Left lung (tissue), 10 donors: ENCODE data around the gene COLGALT1. TPM values are rescaled to one million over a fixed set of nuclear protein-coding genes. Genes with fewer than 3 reads are reported as not detected.
A peak's percentile ranks its signal among the peaks of the same experiment; 100 is the strongest.
"Not testable (repeated sequence)": the region's sequence is repeated elsewhere in the genome, so short reads cannot be mapped to it uniquely, and the experiment has no call there.

Experiments
- ATAC-seq: fragments of 200-7000 bp; cut with Tn5 transposase; one replicate; pipeline ENCODE4 v1.9.1; 2020; ENCODE audit warnings: moderate library complexity
- DNase-seq, 4 donors: peaks; one replicate each; pipeline ENCODE4 v3.0.0-alpha.2; 2013 to 2020
- H3K27ac ChIP-seq, 2 donors: fragments of 200-600 bp; sonication (generic) in 1 of 2; one replicate each; pipeline versions ENCODE4 v1.5.0 to v1.8.0; 2020 to 2021
- H3K27me3 ChIP-seq, 2 donors: fragments of 200-600 bp; sonication (generic) in 1 of 2; one replicate each; pipeline versions ENCODE4 v1.5.0 to v1.8.0; 2020 to 2021
- H3K36me3 ChIP-seq, 2 donors: fragments of 200-600 bp; sonication (generic) in 1 of 2; one replicate each; pipeline versions ENCODE4 v1.5.0 to v1.8.0; 2020 to 2021
- H3K4me1 ChIP-seq, 2 donors: fragments of 200-600 bp; one replicate each; pipeline ENCODE4 v1.8.0; 2021
- H3K4me3 ChIP-seq, 2 donors: fragments of 200-600 bp; sonication (generic) in 1 of 2; one replicate each; pipeline versions ENCODE4 v1.5.0 to v1.8.0; 2020 to 2021; ENCODE audit warnings: mild to moderate bottlenecking in 1 of 2
- H3K9me3 ChIP-seq, 2 donors: fragments of 200-600 bp; sonication (generic) in 1 of 2; one replicate each; pipeline versions ENCODE4 v1.5.0 to v1.8.0; 2020 to 2021
- CTCF ChIP-seq, 2 donors: fragments of 200-600 bp; sonication (generic) in 1 of 2; IDR thresholded peaks; one replicate each; pipeline versions ENCODE4 v1.5.0 to v1.8.0; 2021; ENCODE audit warnings: antibody characterized with exemption in 2 of 2
- intact Hi-C, 2 donors: fragments of 100-400 bp; cut with DNase I; formaldehyde crosslinking; loops; one replicate each; pipeline versions ENCODE4 v1.11.2 to v1.14.2; 2022
- polyA plus RNA-seq, 6 donors: library from polyadenylated mRNA; unstranded; fragments of 120-200 nt; gene quantifications; one replicate each; pipeline ENCODE4 v1.2.1, GENCODE V29; 2013; ENCODE audit not compliant: insufficient read length in 6 of 6
- total RNA-seq, 2 donors: library from RNA; stranded (reverse); fragmentation: NEBNext Ultra II Directional; extraction: Animal tissue kit (Norgen Biotek cat#: 25700); gene quantifications; one replicate each; pipeline ENCODE4 v1.2.1, GENCODE V29; 2021
- donor health status: DM: no; HTN: yes; CAD: no.
- donor health status: DM: no; HTN: no; CAD: no.

COLGALT1 gene
- total and polyA plus RNA-seq, 8 donors = 57.0 to 170 (median 65.1) TPM

GRCh38 chr19:17590866-17591265 is 35.4 kb downstream of the COLGALT1 start:
- Histone ChIP-seq H3K27me3 (peaks cover 3 to 8% of the 10 kb centered on the region in 2 donors), H3K4me1 (no peaks in the 10 kb centered on the region), H3K9me3 (no peaks in the 10 kb centered on the region), H3K27ac (no peak overlapping the region), H3K4me3 (no peak overlapping the region), H3K36me3 (no peaks in the 10 kb centered on the region)
- intact Hi-C loops = no loop called here
- TF ChIP-seq CTCF (IDR thresholded peaks at IDR 0.05) = no peak
- ATAC-seq = no peak
- no peak for DNase-seq

- H3K4me1 ChIP-seq, H3K27me3 ChIP-seq: not testable (repeated sequence)
- DNase-seq = peak in 1 of 4 donors; percentile 2
These were observed 38.8 kb downstream of the COLGALT1 start for GRCh38 chr19:17594296-17594695.

GRCh38 chr19:17598063-17598462 is 42.6 kb downstream of the COLGALT1 start:
- H3K27ac ChIP-seq, intact Hi-C loops, H3K36me3 ChIP-seq, H3K9me3 ChIP-seq, ATAC-seq, H3K4me3 ChIP-seq, H3K4me1 ChIP-seq: not testable (repeated sequence)
- peaks cover 0 to 25% of the 10 kb centered on the region in 2 donors for H3K27me3 ChIP-seq
- peak in 1 of 4 donors; percentile 6 for DNase-seq

More at GRCh38 chr19:17594296-17594695, 38.8 kb downstream of the COLGALT1 start:
- H3K27ac ChIP-seq, H3K36me3 ChIP-seq, H3K9me3 ChIP-seq, H3K4me3 ChIP-seq, ATAC-seq, intact Hi-C loops: not testable (repeated sequence)

GRCh38 chr19:17598953-17599352 is 43.5 kb downstream of the COLGALT1 start:
- intact Hi-C loops = no loop called here
- DNase-seq = no peak
- H3K36me3 ChIP-seq = no peaks in the 10 kb centered on the region
- no peak overlapping the region for H3K27ac ChIP-seq
- no peaks in the 10 kb centered on the region for H3K9me3 ChIP-seq
- no peak for ATAC-seq
- TF ChIP-seq CTCF (IDR thresholded peaks at IDR 0.05) = no peak
- no peaks in the 10 kb centered on the region for H3K4me1 ChIP-seq
- H3K4me3 ChIP-seq = no peak overlapping the region
- H3K27me3 ChIP-seq = peaks cover 0 to 33% of the 10 kb centered on the region in 2 donors

GRCh38 chr19:17599780-17600179 is 44.3 kb downstream of the COLGALT1 start:
- intact Hi-C loops = no loop called here
- no peak overlapping the region for H3K4me3 ChIP-seq
- no peak overlapping the region for H3K27ac ChIP-seq
- DNase-seq = no peak
- no peaks in the 10 kb centered on the region for H3K36me3 ChIP-seq
- H3K9me3 ChIP-seq = no peaks in the 10 kb centered on the region
- ATAC-seq = no peak
- no peak for TF ChIP-seq CTCF (IDR thresholded peaks at IDR 0.05)
- no peaks in the 10 kb centered on the region for H3K4me1 ChIP-seq
- peaks cover 0 to 35% of the 10 kb centered on the region in 2 donors for H3K27me3 ChIP-seq

GRCh38 chr19:17601683-17602082 is 46.2 kb downstream of the COLGALT1 start:
- no peak for ATAC-seq
- Histone ChIP-seq H3K4me3 (no peak overlapping the region), H3K27ac (no peak overlapping the region), H3K27me3 (peaks cover 0 to 54% of the 10 kb centered on the region in 2 donors), H3K36me3 (no peaks in the 10 kb centered on the region), H3K4me1 (peaks cover 6 to 13% of the 10 kb centered on the region in 2 donors), H3K9me3 (no peaks in the 10 kb centered on the region)
- no peak for DNase-seq
- TF ChIP-seq CTCF (IDR thresholded peaks at IDR 0.05) = no peak
- intact Hi-C loops = no loop called here
